K562 treated with DMSO at 1 percent for 4 hours (cell line): ENCODE results near the gene CLDN15. TPM values are rescaled to one million over a fixed set of nuclear protein-coding genes. Genes with fewer than 3 reads are reported as not detected.

ENCODE experiments used
- total RNA-seq: library from RNA; unstranded; fragments of 300-600 nt; gene quantifications from 2 replicates; pipeline ENCODE4 v1.2.3, GENCODE V29; 2022; ENCODE audit not compliant: insufficient read depth

CLDN15 gene
- 22.1 and 30.7 TPM in 2 replicates for total RNA-seq

DNA sequence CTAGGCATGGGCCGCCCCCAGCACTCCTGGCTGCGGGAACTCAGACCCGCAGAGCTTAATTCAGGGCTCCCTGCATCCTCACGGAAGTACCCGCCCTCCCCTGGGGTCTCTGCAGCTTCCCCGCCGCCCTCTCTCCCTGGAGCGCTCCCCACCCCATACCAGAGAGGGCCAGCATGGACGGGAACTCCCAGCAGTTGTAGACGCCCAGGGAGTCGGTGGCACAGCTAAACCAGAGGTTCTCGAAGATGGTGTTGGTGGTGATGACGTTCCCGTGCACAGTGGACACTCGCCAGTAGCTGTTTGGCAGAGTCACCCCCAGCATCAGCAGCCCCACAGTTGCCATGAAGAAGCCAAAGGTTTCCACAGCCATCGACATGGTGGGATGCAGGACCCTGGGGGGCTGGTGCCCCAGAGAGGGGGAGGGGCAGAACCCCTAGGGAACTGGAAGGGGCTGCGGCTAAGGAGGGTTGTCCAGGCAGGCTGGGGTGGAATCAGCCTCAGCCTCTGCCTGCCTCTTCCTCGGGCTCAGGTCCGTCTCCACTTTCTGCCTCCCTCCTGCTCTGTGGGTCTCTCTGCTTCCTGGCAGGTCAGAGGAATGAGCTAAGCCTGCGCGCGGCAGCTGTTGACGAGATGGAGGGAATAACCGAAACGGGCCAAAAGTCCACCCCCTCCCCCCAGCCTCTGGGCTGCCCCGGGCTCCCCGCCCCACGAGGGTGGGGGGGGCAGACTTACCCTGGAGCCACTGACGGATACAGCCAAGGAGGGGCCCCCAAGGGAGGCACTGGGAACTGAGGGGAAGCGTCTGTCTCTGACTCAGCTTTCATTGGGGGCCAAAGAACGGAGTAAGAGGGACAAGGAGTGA lies at the start of gene CLDN15:
TSS of gene CLDN15 (minus strand) at position 597 of the 862 bp plus-strand sequence. CDS start at position 376, 221 bp downstream.

DNA sequence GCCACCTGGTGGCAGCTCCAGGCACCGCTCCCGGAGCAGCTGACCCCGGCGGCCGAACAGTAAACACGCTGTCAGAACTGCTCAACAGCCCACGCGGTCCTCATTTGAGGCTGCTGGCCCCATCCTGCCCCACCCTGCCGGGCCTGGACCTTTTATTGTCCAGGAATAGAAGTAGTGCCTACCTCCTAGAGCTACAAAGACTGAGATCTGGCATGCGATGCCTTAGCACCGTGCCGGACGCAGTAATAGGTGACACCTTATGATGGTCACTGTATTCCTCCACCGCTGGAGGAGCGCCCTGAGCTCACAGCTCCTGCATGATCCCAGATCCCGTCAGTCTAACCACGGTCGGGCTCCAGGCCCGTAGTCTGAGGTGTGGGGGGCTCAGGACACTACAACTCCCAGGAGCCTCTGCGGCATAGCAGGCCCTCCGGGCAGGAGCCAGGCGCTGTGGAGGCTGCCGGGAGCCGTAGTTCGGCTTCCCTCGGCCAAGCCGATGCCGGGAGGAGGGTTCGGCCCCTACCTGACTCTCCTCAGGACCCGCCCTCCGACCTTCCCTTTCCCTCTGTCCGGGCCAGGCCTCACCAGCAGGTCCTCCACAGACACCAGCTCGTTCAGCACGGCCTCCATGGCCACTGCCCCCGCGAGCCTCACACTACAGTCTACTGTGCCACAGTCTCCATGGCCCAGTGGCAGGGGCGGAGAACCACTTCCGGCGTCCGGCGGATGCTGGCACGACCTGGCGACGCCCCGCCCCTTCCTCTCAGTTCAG lies 7.0 kb upstream of the CLDN15 start, which contains the start of gene FIS1:
TSS of gene FIS1 (minus strand) at position 707 of the 772 bp plus-strand sequence. CDS start at position 630, 77 bp downstream.

DNA sequence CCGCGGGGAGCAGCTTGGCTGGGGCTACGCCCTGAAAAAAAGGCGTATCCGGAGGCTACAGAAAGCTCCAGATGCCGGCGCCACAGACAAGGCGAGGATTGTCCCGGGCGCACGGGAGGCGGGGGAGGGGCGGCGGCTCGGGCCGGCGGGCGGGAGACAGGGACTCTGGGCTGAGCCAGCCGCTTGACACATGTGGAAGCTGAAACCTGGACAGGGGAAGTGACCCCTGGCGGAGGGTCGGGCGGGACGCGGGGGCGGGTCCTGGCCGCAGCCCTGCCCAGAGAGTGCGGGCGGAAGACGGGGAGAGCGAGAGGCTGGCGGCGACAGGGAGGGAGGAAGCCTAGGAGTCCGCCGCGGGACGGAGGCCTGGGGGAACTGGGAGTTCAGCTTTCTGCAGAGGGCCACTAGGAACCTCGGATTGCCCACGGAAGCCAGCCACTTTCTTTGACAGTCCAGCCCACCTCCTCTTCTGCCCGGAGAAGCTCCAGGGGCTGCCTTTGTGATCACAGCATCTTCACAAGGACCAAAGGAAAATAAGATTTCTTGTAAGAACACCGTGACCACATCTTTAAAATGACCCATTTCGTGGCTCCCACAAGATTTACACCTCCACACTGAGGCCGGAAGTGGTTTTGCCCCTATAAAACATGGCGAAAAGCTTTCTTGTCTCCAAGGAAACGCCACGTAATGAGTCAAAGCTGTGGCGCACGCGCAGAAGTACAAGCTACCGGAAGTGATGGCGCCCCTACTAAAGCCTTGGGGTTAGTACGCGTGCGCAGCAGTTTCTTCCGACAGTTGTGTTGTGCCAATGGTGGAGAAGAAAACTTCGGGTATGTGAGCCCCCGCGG lies 20.0 kb downstream of the CLDN15 start, which contains the start of the genes PLOD3 and ZNHIT1:
TSS of gene PLOD3 (minus strand) at position 194 of the 848 bp plus-strand sequence. CDS start 307 bp downstream, outside the sequence.
TSS of gene ZNHIT1 (plus strand) at position 778 of the 848 bp plus-strand sequence. CDS start at position 809, 31 bp downstream.

DNA sequence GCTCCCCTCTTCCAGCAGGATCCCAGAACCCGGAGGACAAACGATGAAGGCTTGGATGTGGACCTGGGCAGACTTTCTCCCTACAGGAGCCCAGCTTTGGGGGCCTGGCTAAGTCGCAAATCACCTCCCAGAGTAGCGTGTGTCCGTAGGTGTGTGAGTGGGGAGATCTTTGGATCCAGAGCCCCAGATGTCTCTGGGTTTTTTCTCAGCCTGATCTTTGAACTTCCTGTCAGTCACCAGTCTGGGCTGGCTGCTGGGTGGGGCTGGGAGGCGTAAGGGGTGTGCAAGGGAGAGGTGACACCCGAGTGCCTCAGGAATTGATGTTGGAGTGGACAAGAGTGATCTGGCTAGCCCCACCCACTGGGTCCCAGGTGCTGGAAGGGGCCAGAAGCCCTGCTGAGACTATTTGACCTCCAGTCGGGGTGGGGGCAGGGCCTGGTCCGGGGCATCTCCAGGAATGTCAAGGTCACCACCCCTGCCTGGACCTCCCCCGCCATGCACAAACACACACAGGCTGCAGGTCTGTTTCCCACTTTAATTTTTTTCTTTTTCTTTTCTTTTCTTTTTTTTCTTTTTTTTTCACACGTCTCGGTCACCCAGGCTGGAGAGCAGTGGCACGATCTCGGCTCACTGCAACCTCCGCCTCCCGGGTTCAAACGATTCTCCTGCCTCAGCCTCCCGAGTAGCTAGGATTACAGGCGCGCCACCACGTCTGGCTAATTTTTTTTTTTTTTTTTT lies 36.6 kb downstream of the CLDN15 start, which contains the start of gene MOGAT3:
TSS of gene MOGAT3 (minus strand) at position 175 of the 738 bp plus-strand sequence. CDS start 182 bp downstream, outside the sequence.

Other genes starting within 250 kb of the CLDN15 start
- gene MUC17, start 217.7 kb downstream of the CLDN15 start, total RNA-seq = not detected in 2 replicates
- 16.0 and 19.5 TPM in 2 replicates for gene TRIM56, start 152.3 kb downstream of the CLDN15 start, total RNA-seq
- gene SERPINE1, start 110.7 kb downstream of the CLDN15 start, total RNA-seq = 1.9 and 2.1 TPM in 2 replicates
- gene AP1S1, start 83.3 kb downstream of the CLDN15 start, total RNA-seq = 88.2 and 96.0 TPM in 2 replicates
- 0.46 and 0.95 TPM in 2 replicates for gene VGF, start 72.2 kb downstream of the CLDN15 start, total RNA-seq
- gene NAT16, start 57.5 kb downstream of the CLDN15 start, total RNA-seq = not detected in 2 replicates
- gene MOGAT3, start 36.8 kb downstream of the CLDN15 start, total RNA-seq = not detected in 2 replicates
- 59.8 and 75.1 TPM in 2 replicates for gene PLOD3, start 20.2 kb downstream of the CLDN15 start, total RNA-seq
- gene ZNHIT1, start 19.6 kb downstream of the CLDN15 start, total RNA-seq = 129 and 132 TPM in 2 replicates
- 147 and 169 TPM in 2 replicates for gene FIS1, start 7.3 kb upstream of the CLDN15 start, total RNA-seq
- 9.9 and 11.8 TPM in 2 replicates for gene IFT22, start 84.0 kb upstream of the CLDN15 start, total RNA-seq
- gene COL26A1, start 125.1 kb upstream of the CLDN15 start, total RNA-seq = 0.58 and 1.2 TPM in 2 replicates